ENCODE results near the gene SMARCA2.

The SMARCA2 gene

DNA sequence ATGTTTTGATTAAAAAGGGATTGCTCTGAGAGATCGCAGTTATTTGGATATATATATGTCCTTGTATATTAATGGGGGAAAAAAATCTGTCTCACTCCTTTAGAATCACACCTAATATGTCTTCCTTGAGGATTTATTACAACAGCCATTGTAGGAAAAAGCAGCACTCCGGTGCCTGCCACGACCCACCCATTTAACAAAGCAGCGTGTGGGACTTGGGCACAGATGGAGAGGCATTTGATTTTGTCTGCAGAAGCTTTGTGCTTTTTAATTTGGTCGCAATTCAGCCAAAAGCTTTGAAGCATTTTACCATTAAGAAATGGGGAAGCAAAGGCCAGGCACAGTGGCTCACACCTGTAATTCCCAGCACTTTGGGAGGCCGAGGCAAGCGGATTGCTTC is 159.2 kb downstream of the SMARCA2 start:
- no peak overlapping the region for H3K9ac ChIP-seq (ENCODE audit: low read length)
- H3K9me2 ChIP-seq (replicated peaks; ENCODE audit: insufficient read depth, low read length): no peaks in the 10 kb centered on the region
- TF ChIP-seq, protein P1, sequence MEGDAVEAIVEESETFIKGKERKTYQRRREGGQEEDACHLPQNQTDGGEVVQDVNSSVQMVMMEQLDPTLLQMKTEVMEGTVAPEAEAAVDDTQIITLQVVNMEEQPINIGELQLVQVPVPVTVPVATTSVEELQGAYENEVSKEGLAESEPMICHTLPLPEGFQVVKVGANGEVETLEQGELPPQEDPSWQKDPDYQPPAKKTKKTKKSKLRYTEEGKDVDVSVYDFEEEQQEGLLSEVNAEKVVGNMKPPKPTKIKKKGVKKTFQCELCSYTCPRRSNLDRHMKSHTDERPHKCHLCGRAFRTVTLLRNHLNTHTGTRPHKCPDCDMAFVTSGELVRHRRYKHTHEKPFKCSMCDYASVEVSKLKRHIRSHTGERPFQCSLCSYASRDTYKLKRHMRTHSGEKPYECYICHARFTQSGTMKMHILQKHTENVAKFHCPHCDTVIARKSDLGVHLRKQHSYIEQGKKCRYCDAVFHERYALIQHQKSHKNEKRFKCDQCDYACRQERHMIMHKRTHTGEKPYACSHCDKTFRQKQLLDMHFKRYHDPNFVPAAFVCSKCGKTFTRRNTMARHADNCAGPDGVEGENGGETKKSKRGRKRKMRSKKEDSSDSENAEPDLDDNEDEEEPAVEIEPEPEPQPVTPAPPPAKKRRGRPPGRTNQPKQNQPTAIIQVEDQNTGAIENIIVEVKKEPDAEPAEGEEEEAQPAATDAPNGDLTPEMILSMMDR (IDR thresholded peaks at IDR 0.05; ENCODE audit: insufficient read depth, low read length, poor library complexity, severe bottlenecking): no peak
- TF ChIP-seq EZH2phosphoT487 (conservative IDR thresholded peaks at IDR 0.05; ENCODE audit: low read length): no peak
- no peaks in the 10 kb centered on the region for H3K36me3 ChIP-seq (ENCODE audit: low read length)
- H3K79me2 ChIP-seq (ENCODE audit: insufficient read depth, low read length): no peaks in the 10 kb centered on the region
- no peaks in the 10 kb centered on the region for H3F3A ChIP-seq (ENCODE audit: insufficient read depth)
- H3K4me3 ChIP-seq (ENCODE audit: insufficient read depth, low read length, poor library complexity, severe bottlenecking): no peak overlapping the region
- H4K20me1 ChIP-seq (ENCODE audit: low read depth, low read length): no peaks in the 10 kb centered on the region
- H3K4me2 ChIP-seq (ENCODE audit: low read depth, low read length, poor library complexity, severe bottlenecking): no peak overlapping the region
- H3K27ac ChIP-seq (ENCODE audit: low read depth, low read length): no peak overlapping the region
- H2AFZ ChIP-seq (ENCODE audit: low read depth, low read length, severe bottlenecking): no peak overlapping the region
- H3K9me3 ChIP-seq (ENCODE audit: insufficient read depth, low read length): no peaks in the 10 kb centered on the region
- no peaks in the 10 kb centered on the region for H3K27me3 ChIP-seq (ENCODE audit: low read length)

DNA sequence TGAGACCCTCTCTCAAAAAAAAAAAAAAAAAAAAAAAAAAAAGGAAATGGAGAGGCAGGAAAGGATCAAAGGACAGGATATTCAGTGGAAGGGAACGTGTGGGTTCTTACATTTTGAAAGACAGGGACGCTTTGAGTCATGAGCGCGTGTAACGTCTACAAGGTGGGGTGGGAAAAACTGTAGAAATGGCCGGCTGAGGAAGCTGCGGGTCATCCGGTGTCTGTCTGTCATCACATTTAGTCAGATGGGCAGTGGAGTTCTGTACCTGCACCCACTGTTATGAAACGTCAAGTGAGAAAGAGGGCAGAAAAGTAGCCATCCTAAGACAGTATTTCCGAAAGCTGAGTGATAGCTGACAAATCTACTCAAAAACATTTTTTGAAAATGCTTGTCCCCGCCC is 159.8 kb downstream of the SMARCA2 start:
- H3F3A ChIP-seq (ENCODE audit: insufficient read depth): no peaks in the 10 kb centered on the region
- H4K20me1 ChIP-seq (ENCODE audit: low read depth, low read length): no peaks in the 10 kb centered on the region
- H3K9ac ChIP-seq (ENCODE audit: low read length): no peak overlapping the region
- no peaks in the 10 kb centered on the region for H3K9me2 ChIP-seq (replicated peaks; ENCODE audit: insufficient read depth, low read length)
- H3K9me3 ChIP-seq (ENCODE audit: insufficient read depth, low read length): no peaks in the 10 kb centered on the region
- no peaks in the 10 kb centered on the region for H3K79me2 ChIP-seq (ENCODE audit: insufficient read depth, low read length)
- H2AFZ ChIP-seq (ENCODE audit: low read depth, low read length, severe bottlenecking): no peak overlapping the region
- TF ChIP-seq, protein P1 (IDR thresholded peaks at IDR 0.05; ENCODE audit: insufficient read depth, low read length, poor library complexity, severe bottlenecking): no peak
- no peak for TF ChIP-seq EZH2phosphoT487 (conservative IDR thresholded peaks at IDR 0.05; ENCODE audit: low read length)
- H3K4me2 ChIP-seq (ENCODE audit: low read depth, low read length, poor library complexity, severe bottlenecking): no peak overlapping the region
- no peaks in the 10 kb centered on the region for H3K27me3 ChIP-seq (ENCODE audit: low read length)
- no peak overlapping the region for H3K27ac ChIP-seq (ENCODE audit: low read depth, low read length)
- no peaks in the 10 kb centered on the region for H3K36me3 ChIP-seq (ENCODE audit: low read length)
- H3K4me3 ChIP-seq (ENCODE audit: insufficient read depth, low read length, poor library complexity, severe bottlenecking): no peak overlapping the region

DNA sequence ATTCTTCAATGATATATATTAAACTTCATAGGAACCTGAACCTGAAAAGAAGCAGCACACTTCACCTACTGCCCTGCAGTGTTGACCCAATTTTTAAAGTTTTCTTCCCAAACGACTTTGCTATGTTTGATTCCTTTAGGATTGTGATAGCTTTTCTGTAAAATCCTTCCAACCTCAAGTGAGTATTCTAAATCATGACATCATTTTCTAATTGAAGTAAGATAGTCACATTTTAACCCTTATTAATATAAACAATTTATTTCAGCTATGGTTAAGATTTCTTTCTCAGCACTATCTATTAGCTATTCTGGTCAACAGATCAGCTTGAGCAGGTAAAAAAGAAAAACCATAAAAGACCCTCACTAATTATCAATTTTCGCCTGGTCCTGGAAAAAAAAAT is 162.0 kb downstream of the SMARCA2 start:
- no peak overlapping the region for H3K27ac ChIP-seq (ENCODE audit: low read depth, low read length)
- no peak overlapping the region for H2AFZ ChIP-seq (ENCODE audit: low read depth, low read length, severe bottlenecking)
- H3F3A ChIP-seq (ENCODE audit: insufficient read depth): no peaks in the 10 kb centered on the region
- no peaks in the 10 kb centered on the region for H3K79me2 ChIP-seq (ENCODE audit: insufficient read depth, low read length)
- no peaks in the 10 kb centered on the region for H3K9me2 ChIP-seq (replicated peaks; ENCODE audit: insufficient read depth, low read length)
- TF ChIP-seq, protein P1 (IDR thresholded peaks at IDR 0.05; ENCODE audit: insufficient read depth, low read length, poor library complexity, severe bottlenecking): no peak
- TF ChIP-seq EZH2phosphoT487 (conservative IDR thresholded peaks at IDR 0.05; ENCODE audit: low read length): no peak
- no peaks in the 10 kb centered on the region for H3K9me3 ChIP-seq (ENCODE audit: insufficient read depth, low read length)
- no peak overlapping the region for H3K4me3 ChIP-seq (ENCODE audit: insufficient read depth, low read length, poor library complexity, severe bottlenecking)
- no peak overlapping the region for H3K9ac ChIP-seq (ENCODE audit: low read length)
- H3K4me2 ChIP-seq (ENCODE audit: low read depth, low read length, poor library complexity, severe bottlenecking): no peak overlapping the region
- H3K27me3 ChIP-seq (ENCODE audit: low read length): no peaks in the 10 kb centered on the region
- H4K20me1 ChIP-seq (ENCODE audit: low read depth, low read length): no peaks in the 10 kb centered on the region
- H3K36me3 ChIP-seq (ENCODE audit: low read length): no peaks in the 10 kb centered on the region

Measured in SU-DHL-6 (cell line).